Measurements from ENCODE around the gene CDK16. TPM values are rescaled to one million over a fixed set of nuclear protein-coding genes. Genes with fewer than 3 reads are reported as not detected.

Gene CDK16
- 99.8 and 126 TPM in 2 replicates for total RNA-seq

DNA sequence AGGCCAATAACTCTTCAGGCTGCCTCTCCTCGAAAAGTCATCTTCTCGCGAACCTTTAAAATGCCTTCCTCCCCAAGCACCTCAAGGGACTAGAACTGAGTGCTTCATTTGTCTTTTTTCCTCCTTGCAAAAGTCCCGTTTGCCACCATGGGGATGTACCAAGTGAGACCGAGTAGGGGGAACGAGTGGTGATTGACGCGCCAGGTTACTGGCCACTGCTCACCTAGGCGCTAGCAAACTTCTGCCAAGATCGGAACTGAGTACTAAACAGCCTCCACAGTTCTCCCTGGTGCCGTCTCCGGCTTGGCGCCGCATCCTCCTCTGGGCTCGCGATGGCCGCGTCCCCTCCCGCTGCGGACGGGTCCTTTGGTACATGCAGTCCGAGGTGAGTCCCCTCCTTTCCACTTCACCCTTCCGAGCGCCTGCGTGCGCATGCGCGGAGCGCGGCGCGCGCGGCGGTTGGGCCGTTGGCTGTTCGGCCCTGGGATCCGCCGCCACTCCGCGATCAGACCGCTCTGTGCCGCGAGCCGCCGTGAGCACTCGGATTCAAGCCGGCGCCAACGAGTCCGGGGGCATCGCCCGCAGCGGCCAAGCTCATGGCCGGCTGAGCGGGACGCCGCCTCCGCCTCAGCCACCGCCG is at the start of gene CDK16:
Gene CDK16, plus strand, starts transcription at position 402 of the 640 bp plus-strand sequence. CDS start 4,877 bp downstream, outside the sequence.

DNA sequence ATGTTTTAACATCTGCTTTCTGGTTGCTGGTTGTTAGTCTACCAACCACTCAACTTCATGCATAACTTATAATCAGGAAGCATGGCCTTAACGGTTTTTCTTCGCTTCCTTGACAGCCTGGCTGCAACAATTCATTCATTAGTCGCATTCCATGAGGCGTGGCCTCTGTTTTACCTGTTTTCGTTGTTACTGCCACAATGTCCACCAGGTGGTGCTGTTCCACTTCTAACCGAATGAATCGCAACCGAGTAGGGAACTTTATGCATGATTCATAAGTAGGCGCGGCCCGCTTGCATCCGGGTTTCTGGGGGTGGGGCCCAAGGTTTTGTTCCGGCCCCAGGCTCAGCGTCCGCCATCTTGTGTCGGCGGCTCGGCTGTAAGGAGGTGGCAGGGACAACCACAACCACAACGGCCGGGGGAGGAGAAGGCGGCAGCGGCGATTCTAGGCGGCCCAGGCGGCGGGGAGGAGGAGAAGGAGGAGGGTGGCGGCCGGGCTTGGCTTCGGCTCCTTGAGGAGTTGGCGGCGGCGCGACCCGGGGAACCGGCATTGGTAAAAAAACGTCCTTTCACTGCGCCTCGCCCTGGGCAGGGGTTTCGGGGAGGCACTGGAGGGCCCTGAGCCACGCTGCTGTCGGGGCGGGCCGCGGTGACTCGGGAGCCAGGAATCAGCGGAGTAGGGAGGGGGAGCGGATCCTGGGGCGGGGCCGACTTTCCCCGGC is 24.8 kb upstream of the CDK16 start, which contains the start of gene UBA1:
Gene UBA1, plus strand, starts transcription at position 355 of the 719 bp plus-strand sequence. CDS start 4,974 bp downstream, outside the sequence.

DNA sequence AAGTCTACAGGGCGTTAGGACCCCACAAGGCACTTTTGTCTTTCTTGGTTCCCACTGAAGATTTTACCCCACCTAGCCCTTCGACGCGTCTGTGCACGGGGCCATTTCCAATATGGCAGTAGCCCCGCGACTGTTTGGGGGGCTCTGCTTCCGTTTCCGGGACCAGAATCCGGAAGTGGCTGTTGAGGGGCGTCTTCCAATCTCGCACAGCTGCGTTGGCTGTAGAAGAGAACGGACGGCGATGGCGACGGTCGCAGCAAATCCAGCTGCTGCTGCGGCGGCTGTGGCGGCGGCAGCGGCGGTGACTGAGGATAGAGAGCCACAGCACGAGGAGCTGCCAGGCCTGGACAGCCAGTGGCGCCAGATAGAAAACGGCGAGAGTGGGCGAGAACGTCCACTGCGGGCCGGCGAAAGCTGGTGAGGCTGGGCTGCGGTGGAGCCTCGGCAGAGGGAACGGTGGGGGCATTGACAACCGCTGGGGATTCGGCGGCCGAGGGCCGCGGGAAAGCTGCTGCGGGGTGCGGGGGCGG is 14.4 kb downstream of the CDK16 start, which contains the start of gene USP11:
Gene USP11, plus strand, starts transcription at position 207 of the 530 bp plus-strand sequence. Its CDS starts 35 bp downstream, at position 242.

Other genes starting within 250 kb of the CDK16 start
- gene RGN, start 140.2 kb upstream of the CDK16 start, total RNA-seq, result 0.33 and 0.57 TPM in 2 replicates
- 45.4 and 54.9 TPM in 2 replicates for gene NDUFB11, start 74.0 kb upstream of the CDK16 start, total RNA-seq
- gene RBM10, start 73.5 kb upstream of the CDK16 start, total RNA-seq, result 50.0 and 67.3 TPM in 2 replicates
- 198 and 215 TPM in 2 replicates for gene UBA1, start 24.9 kb upstream of the CDK16 start, total RNA-seq
- gene USP11, start 14.3 kb downstream of the CDK16 start, total RNA-seq, result 21.7 and 33.0 TPM in 2 replicates
- under 0.01 TPM in 1 of 2 replicates, not detected in the other for gene ZNF157, start 151.9 kb downstream of the CDK16 start, total RNA-seq

All from vein endothelial cell (primary cell).